TTC549 (cell line): Measurements from ENCODE around the gene CCR6.
"Not testable (repeated sequence)": the region's sequence is repeated elsewhere in the genome, so short reads cannot be mapped to it uniquely, and the experiment has no call there.

Experiments used
- FAIRE-seq: peaks from 2 replicates; lab custom pipeline; 2012; peaks lifted over from hg19 to GRCh38; lab: Jason Lieb, UNC

Gene CCR6

GRCh38 chr6:167122827-167123657 lies at the start of gene CCR6:
CCR6 (plus strand) TSS chr6:167123096; CDS start chr6:167136135, 13,039 bp downstream.
- no peak for FAIRE-seq

GRCh38 chr6:167073679-167074274 lies 49.1 kb upstream of the CCR6 start:
- no peak for FAIRE-seq

- FAIRE-seq = no peak
These were observed 45.5 kb upstream of the CCR6 start for GRCh38 chr6:167077241-167077932.

- no peak for FAIRE-seq
These were observed 44.2 kb upstream of the CCR6 start for GRCh38 chr6:167078745-167079144.

GRCh38 chr6:167079853-167080297 lies 43.0 kb upstream of the CCR6 start:
- FAIRE-seq = no peak

GRCh38 chr6:167087857-167088354 lies 35.0 kb upstream of the CCR6 start:
- FAIRE-seq = no peak

GRCh38 chr6:167088741-167089140 lies 34.2 kb upstream of the CCR6 start:
- not testable (repeated sequence) for FAIRE-seq

GRCh38 chr6:167089243-167090142 lies 33.4 kb upstream of the CCR6 start:
- FAIRE-seq = no peak

GRCh38 chr6:167090171-167090570 lies 32.7 kb upstream of the CCR6 start:
- FAIRE-seq = no peak

GRCh38 chr6:167091026-167091804 lies 31.7 kb upstream of the CCR6 start:
- FAIRE-seq = no peak

- FAIRE-seq = no peak
These were observed 31.1 kb upstream of the CCR6 start for GRCh38 chr6:167091805-167092107.

GRCh38 chr6:167092672-167093339 lies 30.1 kb upstream of the CCR6 start:
- FAIRE-seq = no peak

- FAIRE-seq = no peak
These were observed 29.4 kb upstream of the CCR6 start for GRCh38 chr6:167093406-167093921.

- FAIRE-seq = no peak
These were observed 28.9 kb upstream of the CCR6 start for GRCh38 chr6:167093922-167094432.

GRCh38 chr6:167094436-167094819 lies 28.5 kb upstream of the CCR6 start:
- FAIRE-seq = no peak

GRCh38 chr6:167094820-167095637 lies 27.9 kb upstream of the CCR6 start:
- no peak for FAIRE-seq

GRCh38 chr6:167095888-167096287 lies 27.0 kb upstream of the CCR6 start:
- no peak for FAIRE-seq

GRCh38 chr6:167096991-167097390 lies 25.9 kb upstream of the CCR6 start:
- FAIRE-seq = no peak

GRCh38 chr6:167097770-167098169 lies 25.1 kb upstream of the CCR6 start:
- no peak for FAIRE-seq
